Chondrocyte (in vitro differentiated cells): Measurements from ENCODE around the gene PLB1. TPM values are rescaled to one million over a fixed set of nuclear protein-coding genes. Genes with fewer than 3 reads are reported as not detected.
A peak's percentile ranks its signal among the peaks of the same experiment; 100 is the strongest.

Source experiments
- DNase-seq: peaks from one replicate; pipeline ENCODE4 v3.0.0; 2021; ENCODE audit warnings: mixed read lengths, low spot score
- H3K27ac Mint-ChIP-seq: one replicate; pipeline ENCODE4 v1.8.0; 2021; ENCODE audit warnings: mild to moderate bottlenecking, moderate library complexity, mixed read lengths; ENCODE audit not compliant: unreplicated experiment
- H3K27me3 Mint-ChIP-seq: 2 replicates; pipeline ENCODE4 v1.8.0; 2021; ENCODE audit warnings: low read depth, mixed read lengths
- H3K36me3 Mint-ChIP-seq: 2 replicates; pipeline ENCODE4 v1.8.0; 2021; ENCODE audit warnings: low read depth, mixed read lengths
- H3K4me1 Mint-ChIP-seq: 2 replicates; pipeline ENCODE4 v1.8.0; 2021; ENCODE audit warnings: low read depth, mild to moderate bottlenecking, mixed read lengths
- H3K4me3 Mint-ChIP-seq: one replicate; pipeline ENCODE4 v1.8.0; 2021; ENCODE audit warnings: mild to moderate bottlenecking, moderate library complexity, mixed read lengths; ENCODE audit not compliant: unreplicated experiment
- H3K9me3 Mint-ChIP-seq: 2 replicates; pipeline ENCODE4 v1.8.0; 2021; ENCODE audit warnings: low read depth, mixed read lengths
- CTCF ChIP-seq: fragments of 200-600 bp; sonication (generic); IDR thresholded peaks from 2 replicates; pipeline ENCODE4 v1.5.0; 2021; ENCODE audit warnings: antibody characterized with exemption, mild to moderate bottlenecking, moderate library complexity
- total RNA-seq: library from RNA; stranded (reverse); gene quantifications from 3 replicates; pipeline ENCODE4 v1.2.1, GENCODE V29; 2021

The PLB1 gene
- total RNA-seq, 1 donor from 2014 or later, result 4.4 TPM

GRCh38 chr2:28687640-28688385 lies 192.0 kb downstream of the PLB1 start:
- no peak overlapping the region for H3K27ac Mint-ChIP-seq
- no peaks in the 10 kb centered on the region for H3K9me3 Mint-ChIP-seq
- H3K4me3 Mint-ChIP-seq, result no peak overlapping the region
- no peaks in the 10 kb centered on the region for H3K27me3 Mint-ChIP-seq
- peaks cover 45% of the 10 kb centered on the region for H3K4me1 Mint-ChIP-seq
- no peak for TF ChIP-seq CTCF
- no peak for DNase-seq
- H3K36me3 Mint-ChIP-seq, result no peaks in the 10 kb centered on the region

GRCh38 chr2:28688818-28689217 lies 193.0 kb downstream of the PLB1 start:
- H3K36me3 Mint-ChIP-seq, result no peaks in the 10 kb centered on the region
- H3K27me3 Mint-ChIP-seq, result no peaks in the 10 kb centered on the region
- H3K27ac Mint-ChIP-seq, result no peak overlapping the region
- H3K9me3 Mint-ChIP-seq, result no peaks in the 10 kb centered on the region
- peaks cover 38% of the 10 kb centered on the region for H3K4me1 Mint-ChIP-seq
- TF ChIP-seq CTCF, result no peak
- DNase-seq, result no peak
- H3K4me3 Mint-ChIP-seq, result no peak overlapping the region

GRCh38 chr2:28689771-28690170 lies 193.9 kb downstream of the PLB1 start:
- DNase-seq, result no peak
- no peak overlapping the region for H3K4me3 Mint-ChIP-seq
- no peaks in the 10 kb centered on the region for H3K9me3 Mint-ChIP-seq
- TF ChIP-seq CTCF, result no peak
- H3K27me3 Mint-ChIP-seq, result no peaks in the 10 kb centered on the region
- H3K4me1 Mint-ChIP-seq, result peaks cover 28% of the 10 kb centered on the region
- H3K36me3 Mint-ChIP-seq, result no peaks in the 10 kb centered on the region
- H3K27ac Mint-ChIP-seq, result no peak overlapping the region

GRCh38 chr2:28692411-28692810 lies 196.6 kb downstream of the PLB1 start:
- no peak for TF ChIP-seq CTCF
- H3K4me3 Mint-ChIP-seq, result no peak overlapping the region
- no peak for DNase-seq
- no peaks in the 10 kb centered on the region for H3K36me3 Mint-ChIP-seq
- H3K9me3 Mint-ChIP-seq, result no peaks in the 10 kb centered on the region
- peaks cover 34% of the 10 kb centered on the region for H3K4me1 Mint-ChIP-seq
- H3K27ac Mint-ChIP-seq, result peak overlapping the region; percentile 88
- H3K27me3 Mint-ChIP-seq, result no peaks in the 10 kb centered on the region

GRCh38 chr2:28693223-28693622 lies 197.4 kb downstream of the PLB1 start:
- no peaks in the 10 kb centered on the region for H3K27me3 Mint-ChIP-seq
- no peak for DNase-seq
- no peak for TF ChIP-seq CTCF
- no peak overlapping the region for H3K27ac Mint-ChIP-seq
- H3K9me3 Mint-ChIP-seq, result no peaks in the 10 kb centered on the region
- H3K4me1 Mint-ChIP-seq, result peaks cover 36% of the 10 kb centered on the region
- no peaks in the 10 kb centered on the region for H3K36me3 Mint-ChIP-seq
- H3K4me3 Mint-ChIP-seq, result no peak overlapping the region

Other genes starting within 250 kb of the PLB1 start
- 93.0 to 163 TPM (median 156 TPM) in 3 replicates for gene FOSL2, start 103.2 kb upstream of the PLB1 start, total RNA-seq